Peyer's patch (tissue), 4 donors: ENCODE measurements around the gene IL12RB1. TPM values are rescaled to one million over a fixed set of nuclear protein-coding genes. Genes with fewer than 3 reads are reported as not detected.

Experiments
- DNase-seq, 3 donors: peaks; one replicate each; pipeline ENCODE4 v3.0.0-alpha.2; 2017 to 2019
- H3K27ac ChIP-seq, 4 donors: fragments of 200-600 bp; sonication (generic); one replicate each; pipeline ENCODE4 v1.5.1; 2016 to 2019
- H3K27me3 ChIP-seq, 2 donors: fragments of 200-600 bp; sonication (generic); one replicate each; pipeline ENCODE4 v1.5.1; 2019
- H3K36me3 ChIP-seq, 3 donors: fragments of 200-600 bp; sonication (generic); one replicate each; pipeline ENCODE4 v1.5.1; 2016 to 2019
- H3K4me1 ChIP-seq, 4 donors: fragments of 200-600 bp; sonication (generic); one replicate each; pipeline ENCODE4 v1.5.1; 2016 to 2019
- H3K4me3 ChIP-seq, 4 donors: fragments of 200-600 bp; sonication (generic); 1 replicate in 3 of 4; 2 replicates in 1 of 4; pipeline ENCODE4 v1.5.1; 2016 to 2019; ENCODE audit warnings: mild to moderate bottlenecking in 1 of 4
- H3K9me3 ChIP-seq, 4 donors: fragments of 200-600 bp; sonication (generic); one replicate each; pipeline ENCODE4 v1.5.1; 2016 to 2019; ENCODE audit warnings: mild to moderate bottlenecking in 1 of 4
- CTCF ChIP-seq, 6 experiments: fragments of 450-650 bp in 4 of 6; fragments of 200-600 bp in 2 of 6; sonication (generic) in 1 of 6; IDR thresholded peaks; one replicate each; pipeline ENCODE4 v1.5.1; 2017 to 2019; ENCODE audit warnings: antibody characterized with exemption in 6 of 6, mild to moderate bottlenecking in 3 of 6, moderate library complexity in 1 of 6
- POLR2A ChIP-seq, 2 donors: fragments of 450-650 bp; IDR thresholded peaks; one replicate each; pipeline ENCODE4 v1.5.1; 2017; ENCODE audit warnings: antibody characterized with exemption in 2 of 2, mild to moderate bottlenecking in 2 of 2, moderate library complexity in 2 of 2
- total RNA-seq, 4 donors: library from RNA; depleted of rRNA; stranded (reverse); fragments of >200 nt; gene quantifications; one replicate each; pipeline ENCODE4 v1.1.0, GENCODE V29; 2016

IL12RB1 gene
- total RNA-seq, 4 donors from 2014 or later, result 1.2 to 19.0 (median 2.8) TPM

GRCh38 chr19:18128805-18129204, 42.1 kb upstream of the IL12RB1 start:
- H3K4me3 ChIP-seq, result no peak overlapping the region
- no peaks in the 10 kb centered on the region for H3K9me3 ChIP-seq
- DNase-seq, result no peak
- no peaks in the 10 kb centered on the region for H3K27me3 ChIP-seq
- H3K4me1 ChIP-seq, result no peaks in the 10 kb centered on the region
- H3K36me3 ChIP-seq, result peaks cover 0 to 95% (median 0%) of the 10 kb centered on the region in 3 donors
- TF ChIP-seq POLR2A (IDR thresholded peaks at IDR 0.05) (no peak), CTCF (IDR thresholded peaks at IDR 0.05) (no peak)
- no peak overlapping the region for H3K27ac ChIP-seq

- Histone ChIP-seq H3K4me1 (no peaks in the 10 kb centered on the region), H3K36me3 (peaks cover 0 to 95% (median 0%) of the 10 kb centered on the region in 3 donors), H3K27me3 (no peaks in the 10 kb centered on the region), H3K4me3 (no peak overlapping the region), H3K27ac (no peak overlapping the region), H3K9me3 (no peaks in the 10 kb centered on the region)
- TF ChIP-seq POLR2A (IDR thresholded peaks at IDR 0.05) (no peak), CTCF (IDR thresholded peaks at IDR 0.05) (no peak)
- no peak for DNase-seq
Measured at GRCh38 chr19:18128044-18128443, 41.3 kb upstream of the IL12RB1 start.

GRCh38 chr19:18126097-18126496, 39.4 kb upstream of the IL12RB1 start:
- no peak for TF ChIP-seq POLR2A (IDR thresholded peaks at IDR 0.05)
- TF ChIP-seq CTCF (IDR thresholded peaks at IDR 0.05), result no peak
- H3K27me3 ChIP-seq, result no peaks in the 10 kb centered on the region
- no peak for DNase-seq
- H3K4me3 ChIP-seq, result no peak overlapping the region
- H3K27ac ChIP-seq, result no peak overlapping the region
- peaks cover 0 to 93% (median 0%) of the 10 kb centered on the region in 3 donors for H3K36me3 ChIP-seq
- H3K9me3 ChIP-seq, result no peaks in the 10 kb centered on the region
- no peaks in the 10 kb centered on the region for H3K4me1 ChIP-seq

- peaks cover 0 to 71% (median 0%) of the 10 kb centered on the region in 3 donors for H3K36me3 ChIP-seq
- no peak for DNase-seq
- H3K27me3 ChIP-seq, result no peaks in the 10 kb centered on the region
- H3K9me3 ChIP-seq, result no peaks in the 10 kb centered on the region
- H3K4me1 ChIP-seq, result peaks cover under 1 to 10% (median 7%) of the 10 kb centered on the region in 4 donors
- H3K27ac ChIP-seq, result no peak overlapping the region
- no peak overlapping the region for H3K4me3 ChIP-seq
- TF ChIP-seq POLR2A (IDR thresholded peaks at IDR 0.05) (no peak), CTCF (IDR thresholded peaks at IDR 0.05) (no peak)
Measured at GRCh38 chr19:18123819-18124218, 37.1 kb upstream of the IL12RB1 start.

GRCh38 chr19:18122860-18123795, 36.4 kb upstream of the IL12RB1 start:
- Histone ChIP-seq H3K4me3 (no peak overlapping the region), H3K27ac (no peak overlapping the region), H3K36me3 (peaks cover 0 to 64% (median 0%) of the 10 kb centered on the region in 3 donors), H3K9me3 (no peaks in the 10 kb centered on the region), H3K27me3 (no peaks in the 10 kb centered on the region), H3K4me1 (peaks cover 4 to 15% (median 13%) of the 10 kb centered on the region in 4 donors)
- TF ChIP-seq CTCF (IDR thresholded peaks at IDR 0.05), result no peak
- TF ChIP-seq POLR2A (IDR thresholded peaks at IDR 0.05), result no peak
- no peak for DNase-seq
